Bronchial epithelial cell (primary cell): ENCODE measurements around the gene ERVH48-1. TPM values are rescaled to one million over a fixed set of nuclear protein-coding genes. Genes with fewer than 3 reads are reported as not detected.
"Not testable (repeated sequence)": the region's sequence is repeated elsewhere in the genome, so short reads cannot be mapped to it uniquely, and the experiment has no call there.

Experiments
- DNase-seq: peaks from one replicate; pipeline ENCODE4 v3.0.0-alpha.2; 2010; ENCODE audit warnings: low read depth
- FAIRE-seq: peaks from 2 replicates; lab custom pipeline; 2011; peaks lifted over from hg19 to GRCh38; lab: Jason Lieb, UNC
- H3K27me3 ChIP-seq: 2 replicates; pipeline ENCODE4 v1.5.1; 2011; ENCODE audit warnings: low read length; ENCODE audit not compliant: control insufficient read depth, insufficient read depth
- H3K36me3 ChIP-seq: 2 replicates; pipeline ENCODE4 v1.5.1; 2011; ENCODE audit warnings: low read length; ENCODE audit not compliant: control insufficient read depth, insufficient read depth
- H3K4me3 ChIP-seq: 2 replicates; pipeline ENCODE4 v1.5.1; 2011; ENCODE audit warnings: mild to moderate bottlenecking, low read depth, low read length, control low read depth
- total RNA-seq: library from RNA; depleted of rRNA; stranded (reverse); fragments of >200 nt; gene quantifications from 2 replicates; pipeline ENCODE4 v1.2.1, GENCODE V29; 2014
- TF ChIP-seq, protein P1 (sequence below): IDR thresholded peaks from 2 replicates; pipeline ENCODE4 v1.5.1; 2011; ENCODE audit warnings: mild to moderate bottlenecking, moderate library complexity, low read length, control low read depth, inconsistent platforms; ENCODE audit not compliant: insufficient read depth, severe bottlenecking

ERVH48-1 gene
- total RNA-seq, 1 donor from 2014 or later = not detected

DNA sequence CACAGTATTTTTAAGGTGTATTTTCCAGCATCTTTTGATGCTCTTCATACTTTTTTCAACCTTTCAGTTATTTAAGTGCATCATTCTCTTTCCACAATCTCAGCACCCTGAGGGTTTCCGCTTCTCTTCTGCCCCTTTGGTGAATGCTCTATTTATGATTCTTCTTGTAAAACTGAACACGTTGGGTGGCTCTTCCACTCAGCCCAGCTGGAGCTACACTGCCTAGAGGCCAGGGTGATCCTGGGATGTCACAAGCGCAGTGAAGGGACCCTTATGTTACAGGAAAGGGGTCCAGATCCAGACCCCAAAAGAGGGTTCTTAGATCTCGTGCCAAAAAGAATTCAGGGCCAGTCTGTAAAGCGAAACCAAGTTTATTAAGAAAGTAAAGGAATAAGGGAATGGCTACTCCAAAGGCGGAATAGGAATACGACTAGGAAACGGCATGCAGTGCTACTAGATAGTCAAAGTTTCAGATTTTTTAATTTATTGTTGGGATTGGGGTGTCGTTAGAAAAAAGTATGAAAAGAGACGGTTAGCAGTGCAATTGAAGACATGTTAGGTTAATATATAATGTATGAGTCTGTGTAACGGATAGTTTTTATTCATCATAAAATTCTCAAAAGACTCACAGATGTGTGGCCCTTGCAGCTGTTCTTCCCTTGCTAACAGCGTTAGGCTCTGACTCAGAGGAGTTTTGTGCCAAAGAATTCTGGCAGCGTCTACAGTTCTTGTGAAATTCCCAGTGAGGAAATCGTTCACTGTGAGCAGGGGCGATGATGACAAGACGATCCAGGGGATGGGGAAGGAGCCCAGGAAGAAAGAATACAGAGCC lies 14.4 kb upstream of the ERVH48-1 start:
- TF ChIP-seq, protein P1, sequence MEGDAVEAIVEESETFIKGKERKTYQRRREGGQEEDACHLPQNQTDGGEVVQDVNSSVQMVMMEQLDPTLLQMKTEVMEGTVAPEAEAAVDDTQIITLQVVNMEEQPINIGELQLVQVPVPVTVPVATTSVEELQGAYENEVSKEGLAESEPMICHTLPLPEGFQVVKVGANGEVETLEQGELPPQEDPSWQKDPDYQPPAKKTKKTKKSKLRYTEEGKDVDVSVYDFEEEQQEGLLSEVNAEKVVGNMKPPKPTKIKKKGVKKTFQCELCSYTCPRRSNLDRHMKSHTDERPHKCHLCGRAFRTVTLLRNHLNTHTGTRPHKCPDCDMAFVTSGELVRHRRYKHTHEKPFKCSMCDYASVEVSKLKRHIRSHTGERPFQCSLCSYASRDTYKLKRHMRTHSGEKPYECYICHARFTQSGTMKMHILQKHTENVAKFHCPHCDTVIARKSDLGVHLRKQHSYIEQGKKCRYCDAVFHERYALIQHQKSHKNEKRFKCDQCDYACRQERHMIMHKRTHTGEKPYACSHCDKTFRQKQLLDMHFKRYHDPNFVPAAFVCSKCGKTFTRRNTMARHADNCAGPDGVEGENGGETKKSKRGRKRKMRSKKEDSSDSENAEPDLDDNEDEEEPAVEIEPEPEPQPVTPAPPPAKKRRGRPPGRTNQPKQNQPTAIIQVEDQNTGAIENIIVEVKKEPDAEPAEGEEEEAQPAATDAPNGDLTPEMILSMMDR = no peak
- DNase-seq (peak; percentile 98), FAIRE-seq (no peak)
- Histone ChIP-seq H3K27me3 (no peaks in the 10 kb centered on the region), H3K36me3 (no peaks in the 10 kb centered on the region), H3K4me3 (no peak overlapping the region)

DNA sequence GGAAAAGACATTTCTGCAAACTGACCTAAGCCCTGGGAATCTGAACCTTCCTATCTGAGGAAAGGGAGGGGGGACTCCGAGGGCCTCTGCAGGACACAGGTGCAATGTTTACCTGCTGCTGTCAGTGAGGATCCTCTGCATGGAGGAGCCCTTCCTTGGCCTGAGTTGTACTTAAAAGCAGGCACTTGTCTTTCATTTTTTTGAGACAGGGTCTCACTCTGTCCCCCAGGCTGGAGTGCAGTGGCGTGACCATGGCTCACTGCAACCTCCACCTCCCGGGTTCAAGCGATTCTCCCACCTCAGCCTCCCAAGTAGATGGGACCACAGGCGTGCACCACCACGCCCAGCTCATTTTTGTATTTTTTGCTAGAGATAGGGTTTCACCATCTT lies 13.2 kb upstream of the ERVH48-1 start:
- FAIRE-seq = not testable (repeated sequence)

DNA sequence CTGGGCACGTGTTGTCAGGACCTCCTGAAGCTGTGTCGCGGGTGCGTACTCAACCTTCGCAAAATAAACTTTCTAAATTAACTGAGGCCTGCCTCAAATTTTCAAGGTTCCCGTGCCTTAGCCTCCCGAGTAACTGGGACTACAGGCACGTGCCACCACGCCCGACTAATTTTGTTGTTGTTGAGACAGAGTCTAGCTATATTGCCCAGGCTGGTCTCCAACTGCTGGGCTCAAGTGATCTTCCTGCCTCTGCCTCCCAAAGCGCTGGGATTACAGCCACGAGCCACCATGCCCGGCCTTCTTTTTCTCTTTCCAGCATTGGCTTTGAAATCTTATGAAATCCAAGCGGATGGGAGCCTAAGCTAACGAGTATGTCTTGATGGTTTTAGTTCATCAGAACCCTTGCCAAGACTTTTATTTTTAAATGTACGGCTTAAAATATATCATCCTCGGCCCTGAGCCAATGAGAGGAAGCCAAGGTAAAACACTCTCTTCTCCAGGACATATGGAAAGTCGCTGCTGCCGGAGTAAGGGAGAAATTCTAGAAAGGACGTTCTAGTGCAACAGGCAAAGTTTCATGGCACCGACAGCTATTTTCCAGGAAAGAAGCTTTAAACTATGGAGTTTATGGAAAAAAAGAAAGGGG lies 12.7 kb upstream of the ERVH48-1 start:
- no peaks in the 10 kb centered on the region for H3K36me3 ChIP-seq
- H3K27me3 ChIP-seq = no peaks in the 10 kb centered on the region
- TF ChIP-seq, protein P1 = no peak
- H3K4me3 ChIP-seq = no peak overlapping the region
- FAIRE-seq = no peak
- DNase-seq = no peak

More for the DNA sequence above, 13.2 kb upstream of the ERVH48-1 start:
- not testable (repeated sequence) for H3K27me3 ChIP-seq, DNase-seq, H3K4me3 ChIP-seq, H3K36me3 ChIP-seq

DNA sequence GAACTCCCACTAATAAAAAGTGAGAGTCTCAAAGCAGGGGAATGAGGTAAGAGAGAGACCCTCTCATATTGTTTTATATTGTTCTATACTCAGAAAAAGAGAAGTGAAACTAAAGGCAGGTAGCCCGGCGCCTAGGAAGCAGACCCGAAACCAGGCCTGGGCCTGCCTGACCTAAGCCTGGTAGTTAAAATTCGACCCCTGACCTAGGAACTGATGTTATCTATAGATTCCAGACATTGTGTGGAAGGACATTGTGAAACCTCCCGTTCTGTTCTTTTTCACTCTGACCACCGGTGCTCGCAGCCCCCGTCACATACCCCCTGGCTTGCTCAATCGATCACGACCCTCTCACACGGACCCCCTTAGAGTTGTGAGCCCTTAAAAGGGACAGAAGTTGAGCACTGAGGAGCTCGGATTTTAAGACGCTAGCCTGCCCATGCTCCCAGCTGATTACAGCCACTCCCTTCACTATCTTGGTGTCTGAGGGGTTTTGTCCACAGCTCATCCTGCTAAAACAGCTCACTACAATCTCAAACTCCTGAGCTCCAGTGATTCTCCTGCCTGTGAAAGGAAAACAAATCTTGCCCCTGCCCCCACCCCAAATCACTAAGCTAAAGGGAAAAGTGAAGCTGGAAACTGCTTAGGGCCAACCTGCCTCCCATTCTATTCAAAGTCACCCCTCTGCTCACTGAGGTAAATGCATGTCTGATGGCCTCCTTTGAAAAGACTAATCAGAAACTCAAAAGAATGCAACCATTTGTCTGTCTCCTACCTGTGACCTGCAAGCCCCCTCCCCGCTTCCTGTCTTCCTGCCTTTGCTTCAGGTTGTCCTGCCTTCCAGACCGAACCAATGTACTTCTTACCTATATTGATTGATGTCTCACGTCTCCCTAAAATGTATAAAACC lies 11.9 kb upstream of the ERVH48-1 start:
- H3K4me3 ChIP-seq, FAIRE-seq, DNase-seq, H3K27me3 ChIP-seq, H3K36me3 ChIP-seq: not testable (repeated sequence)

DNA sequence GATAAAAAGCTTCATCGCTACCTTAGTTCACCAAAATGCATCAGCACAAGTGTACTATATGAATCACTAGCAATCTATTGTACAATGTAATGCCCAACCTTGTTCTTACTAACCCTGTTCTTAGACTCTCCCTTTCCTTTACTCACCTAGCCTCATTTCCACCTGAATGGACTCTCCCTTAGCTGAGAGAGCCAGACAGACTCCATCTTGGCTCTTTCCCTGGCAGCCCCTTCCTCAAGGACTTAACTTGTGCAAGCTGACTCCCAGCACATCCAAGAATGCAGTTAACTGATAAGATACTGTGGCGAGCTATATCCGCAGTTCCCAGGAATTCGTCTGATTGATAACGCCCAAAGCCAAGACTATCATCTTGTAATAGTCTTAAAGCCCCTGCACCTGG lies 10.9 kb upstream of the ERVH48-1 start:
- not testable (repeated sequence) for H3K4me3 ChIP-seq, FAIRE-seq, H3K27me3 ChIP-seq, H3K36me3 ChIP-seq
- DNase-seq = peak; percentile 51

DNA sequence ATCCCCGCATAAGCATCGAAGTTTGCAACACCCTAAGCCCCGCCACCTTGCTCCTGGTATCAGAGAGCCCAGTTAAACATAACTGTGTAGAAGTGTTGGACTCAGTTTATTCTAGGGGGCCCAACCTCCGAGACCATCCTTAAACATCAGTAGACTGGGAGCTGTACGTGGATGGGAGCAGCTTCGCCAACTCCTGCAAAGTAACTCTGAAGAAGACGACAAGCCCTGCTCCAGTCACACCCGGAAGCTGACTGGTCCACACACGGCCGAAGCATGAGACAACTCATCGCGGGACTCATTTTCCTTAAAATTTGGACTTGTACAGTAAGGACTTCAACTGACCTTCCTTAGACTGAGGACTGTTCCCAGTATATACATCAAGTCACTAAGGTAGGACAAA lies 8.5 kb upstream of the ERVH48-1 start:
- not testable (repeated sequence) for FAIRE-seq, H3K4me3 ChIP-seq, DNase-seq

DNA sequence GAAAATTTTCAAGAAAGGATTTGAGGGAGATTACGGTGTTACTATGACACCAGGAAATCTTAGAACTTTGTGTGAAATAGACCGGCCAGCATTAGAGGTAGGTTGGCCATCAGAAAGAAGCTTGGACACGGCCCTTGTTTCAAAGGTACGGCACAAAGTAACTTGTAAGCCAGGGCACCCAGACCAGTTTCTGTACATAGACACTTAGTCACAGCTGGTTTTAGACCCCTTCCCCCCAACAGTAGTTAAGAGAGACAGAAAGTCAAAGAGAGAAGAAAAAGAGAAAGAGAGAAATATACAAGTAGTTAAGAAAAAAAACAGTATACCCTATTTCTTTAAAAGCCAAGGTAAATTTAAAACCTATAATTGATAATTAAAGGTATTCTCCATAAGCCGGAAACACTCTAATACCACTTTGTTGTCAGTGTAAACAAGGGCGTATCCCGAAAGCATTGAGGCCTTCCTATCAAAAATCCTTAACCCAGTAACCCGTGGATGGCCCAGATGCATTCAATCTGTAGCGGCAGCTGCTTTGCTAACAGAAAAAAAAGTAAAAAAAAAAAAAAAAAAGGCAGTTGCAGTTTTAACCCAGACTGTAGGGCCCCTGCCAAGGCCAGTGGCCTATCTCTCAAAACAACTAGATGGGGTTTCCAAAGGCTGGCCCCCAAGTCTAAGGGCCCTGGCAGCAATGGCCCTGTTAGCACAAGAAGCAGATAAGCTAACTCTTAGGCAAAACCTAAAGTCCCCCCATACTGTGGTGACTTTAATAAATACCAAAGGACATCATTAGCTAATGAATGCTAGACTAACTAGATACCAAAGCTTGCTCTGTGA lies 7.9 kb upstream of the ERVH48-1 start:
- peak; percentile 35 for DNase-seq
- H3K4me3 ChIP-seq, FAIRE-seq, H3K36me3 ChIP-seq, H3K27me3 ChIP-seq: not testable (repeated sequence)

More for the DNA sequence above, 8.5 kb upstream of the ERVH48-1 start:
- not testable (repeated sequence) for H3K36me3 ChIP-seq, H3K27me3 ChIP-seq

DNA sequence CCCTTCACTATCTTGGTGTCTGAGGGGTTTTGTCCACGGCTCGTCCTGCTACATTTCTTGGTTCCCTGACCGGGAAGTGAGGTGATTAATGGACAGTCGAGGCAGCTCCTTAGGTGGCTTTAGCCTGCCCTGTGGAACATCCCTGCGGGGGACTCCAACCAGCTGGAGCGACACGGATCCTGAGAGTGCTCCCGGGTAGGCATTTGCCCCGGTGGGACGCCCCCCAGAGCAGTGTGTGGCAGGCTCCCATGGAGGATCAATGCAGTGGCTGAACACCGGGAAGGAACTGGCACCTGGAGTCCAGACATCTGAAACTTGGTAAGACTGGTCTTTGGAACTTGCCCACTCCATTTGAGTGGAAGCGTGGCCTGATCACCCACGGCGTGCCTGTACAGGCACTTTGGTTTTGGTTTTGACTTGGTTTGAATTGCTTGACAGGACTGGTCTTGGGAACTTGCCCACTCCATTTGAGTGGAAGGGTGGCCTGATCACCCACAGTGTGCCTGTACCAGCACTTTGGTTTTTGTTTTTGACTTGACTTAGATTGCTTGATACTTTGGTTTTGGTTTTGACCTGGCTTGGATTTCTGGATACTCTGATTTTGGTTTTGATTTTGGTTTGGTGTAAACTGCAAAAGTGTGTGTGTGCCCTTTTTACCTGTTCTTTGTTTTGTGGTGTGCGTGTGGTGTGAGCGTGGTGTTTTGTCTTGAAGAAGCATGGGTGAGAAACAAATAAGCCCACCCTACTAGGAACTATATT lies 7.1 kb upstream of the ERVH48-1 start:
- H3K27me3 ChIP-seq, FAIRE-seq, H3K36me3 ChIP-seq, H3K4me3 ChIP-seq, DNase-seq: not testable (repeated sequence)
